Measurements from ENCODE around the gene ARHGAP26. TPM values are rescaled to one million over a fixed set of nuclear protein-coding genes. Genes with fewer than 3 reads are reported as not detected.

ARHGAP26 gene
- polyA plus RNA-seq, 1 donor (not counting 4 experiments of a cell fraction or from before 2014, with no cell fraction given): 3.9 TPM

DNA sequence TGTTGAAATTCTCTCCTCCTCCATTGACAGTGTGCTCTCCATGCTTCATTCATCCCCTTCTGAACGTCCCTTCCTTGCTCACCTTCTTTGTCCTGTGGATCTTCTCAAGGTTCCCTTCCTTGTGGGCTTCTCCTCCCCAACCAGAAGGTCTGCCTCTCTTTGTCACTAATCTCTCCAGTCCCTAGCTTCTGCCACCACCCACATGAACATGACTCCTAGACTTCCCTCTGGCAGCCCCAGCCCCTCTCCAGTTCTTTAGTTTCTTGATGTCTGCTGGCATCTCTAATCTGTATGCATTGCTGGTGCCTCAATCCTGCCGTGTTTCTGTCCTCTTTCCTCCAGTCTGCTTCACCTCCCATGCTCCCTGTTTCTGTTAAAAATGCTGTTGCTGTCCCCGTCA is 79.3 kb downstream of the ARHGAP26 start:
- no peaks in the 10 kb centered on the region for H3K9me1 ChIP-seq (ENCODE audit: control insufficient read depth, extremely low read depth, insufficient read depth, low read length)

DNA sequence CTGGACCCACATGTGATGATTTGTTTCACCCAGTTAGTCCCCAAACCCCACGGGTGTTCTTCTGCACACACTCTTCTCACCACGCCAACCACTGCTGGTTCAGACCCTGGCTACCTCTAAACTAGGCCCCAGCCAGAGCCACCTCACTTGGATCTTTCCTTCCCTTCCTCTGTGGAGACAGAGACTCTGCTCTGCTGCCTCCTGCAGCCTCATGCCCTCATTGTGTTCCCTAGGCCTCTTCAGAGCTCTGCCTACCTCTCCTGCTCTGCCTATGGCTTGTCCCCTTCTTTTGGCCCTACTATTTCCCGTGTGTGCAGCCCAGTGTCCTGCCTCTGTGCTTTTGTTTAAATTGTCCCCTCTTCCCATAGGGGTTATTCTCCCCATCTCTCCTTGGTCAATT is 79.7 kb downstream of the ARHGAP26 start:
- dilution Hi-C loops (cut with MboI; ENCODE audit: extremely low pct_ligation_motif_present, low sequenced_read_pairs): no loop called here

More for the DNA sequence above, 79.3 kb downstream of the ARHGAP26 start:
- no peak overlapping the region for H3K9ac ChIP-seq (ENCODE audit: control insufficient read depth, extremely low read depth, insufficient read depth, low read length)
- peaks cover 2% of the 10 kb centered on the region for H4K20me1 ChIP-seq (ENCODE audit: control insufficient read depth, extremely low read depth, insufficient read depth, low read length)
- H2AFZ ChIP-seq (ENCODE audit: control insufficient read depth, low read length): no peak overlapping the region
- H3K9me3 ChIP-seq (ENCODE audit: control insufficient read depth, low read depth, low read length): no peaks in the 10 kb centered on the region
- H3K4me2 ChIP-seq (ENCODE audit: control insufficient read depth, extremely low read depth, insufficient read depth, low read depth, low read length): no peak overlapping the region
- H3K36me3 ChIP-seq (ENCODE audit: control insufficient read depth in 2 of 2, extremely low read depth in 1 of 2, insufficient read depth in 2 of 2, low read length in 2 of 2): no peaks in the 10 kb centered on the region
- no peak overlapping the region for H3K4me3 ChIP-seq (ENCODE audit: control insufficient read depth in 2 of 3, extremely low read depth in 1 of 3, insufficient read depth in 2 of 3, low read depth in 1 of 3, low read length in 3 of 3)
- TF ChIP-seq EZH2 (IDR thresholded peaks at IDR 0.05; ENCODE audit: low read length): no peak
- TF ChIP-seq, protein P1, sequence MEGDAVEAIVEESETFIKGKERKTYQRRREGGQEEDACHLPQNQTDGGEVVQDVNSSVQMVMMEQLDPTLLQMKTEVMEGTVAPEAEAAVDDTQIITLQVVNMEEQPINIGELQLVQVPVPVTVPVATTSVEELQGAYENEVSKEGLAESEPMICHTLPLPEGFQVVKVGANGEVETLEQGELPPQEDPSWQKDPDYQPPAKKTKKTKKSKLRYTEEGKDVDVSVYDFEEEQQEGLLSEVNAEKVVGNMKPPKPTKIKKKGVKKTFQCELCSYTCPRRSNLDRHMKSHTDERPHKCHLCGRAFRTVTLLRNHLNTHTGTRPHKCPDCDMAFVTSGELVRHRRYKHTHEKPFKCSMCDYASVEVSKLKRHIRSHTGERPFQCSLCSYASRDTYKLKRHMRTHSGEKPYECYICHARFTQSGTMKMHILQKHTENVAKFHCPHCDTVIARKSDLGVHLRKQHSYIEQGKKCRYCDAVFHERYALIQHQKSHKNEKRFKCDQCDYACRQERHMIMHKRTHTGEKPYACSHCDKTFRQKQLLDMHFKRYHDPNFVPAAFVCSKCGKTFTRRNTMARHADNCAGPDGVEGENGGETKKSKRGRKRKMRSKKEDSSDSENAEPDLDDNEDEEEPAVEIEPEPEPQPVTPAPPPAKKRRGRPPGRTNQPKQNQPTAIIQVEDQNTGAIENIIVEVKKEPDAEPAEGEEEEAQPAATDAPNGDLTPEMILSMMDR (optimal IDR thresholded peaks at IDR 0.05 in 1 of 3, IDR thresholded peaks at IDR 0.05 in 1 of 3, conservative IDR thresholded peaks at IDR 0.05 in 1 of 3; ENCODE audit: extremely low read depth in 1 of 3, insufficient read depth in 2 of 3, low read length in 3 of 3): no peak
- H3K4me1 ChIP-seq (ENCODE audit: control insufficient read depth, extremely low read depth, insufficient read depth, low read length): no peaks in the 10 kb centered on the region
- H3K79me2 ChIP-seq (ENCODE audit: control insufficient read depth, insufficient read depth, low read length): no peaks in the 10 kb centered on the region
- DNase-seq (ENCODE audit: low read depth, low spot score) (no peak), FAIRE-seq (no peak)
- dilution Hi-C loops (cut with MboI; ENCODE audit: extremely low pct_ligation_motif_present, low sequenced_read_pairs): no loop called here
- no peaks in the 10 kb centered on the region for H3K27me3 ChIP-seq (ENCODE audit: control insufficient read depth, extremely low read depth, insufficient read depth, low read length)
- no peak overlapping the region for H3K27ac ChIP-seq (ENCODE audit: control insufficient read depth, insufficient read depth, low read length)

More for the DNA sequence above, 79.7 kb downstream of the ARHGAP26 start:
- no peak overlapping the region for H2AFZ ChIP-seq (ENCODE audit: control insufficient read depth, low read length)
- no peak for DNase-seq (ENCODE audit: low read depth, low spot score)
- no peaks in the 10 kb centered on the region for H3K79me2 ChIP-seq (ENCODE audit: control insufficient read depth, insufficient read depth, low read length)
- no peaks in the 10 kb centered on the region for H3K27me3 ChIP-seq (ENCODE audit: control insufficient read depth, extremely low read depth, insufficient read depth, low read length)
- H3K9ac ChIP-seq (ENCODE audit: control insufficient read depth, extremely low read depth, insufficient read depth, low read length): no peak overlapping the region
- FAIRE-seq: no peak
- peaks cover 2% of the 10 kb centered on the region for H4K20me1 ChIP-seq (ENCODE audit: control insufficient read depth, extremely low read depth, insufficient read depth, low read length)
- no peaks in the 10 kb centered on the region for H3K9me3 ChIP-seq (ENCODE audit: control insufficient read depth, low read depth, low read length)
- TF ChIP-seq, protein P1 (optimal IDR thresholded peaks at IDR 0.05 in 1 of 3, IDR thresholded peaks at IDR 0.05 in 1 of 3, conservative IDR thresholded peaks at IDR 0.05 in 1 of 3; ENCODE audit: extremely low read depth in 1 of 3, insufficient read depth in 2 of 3, low read length in 3 of 3): no peak
- no peak for TF ChIP-seq EZH2 (IDR thresholded peaks at IDR 0.05; ENCODE audit: low read length)
- no peak overlapping the region for H3K4me2 ChIP-seq (ENCODE audit: control insufficient read depth, extremely low read depth, insufficient read depth, low read depth, low read length)
- H3K4me3 ChIP-seq (ENCODE audit: control insufficient read depth in 2 of 3, extremely low read depth in 1 of 3, insufficient read depth in 2 of 3, low read depth in 1 of 3, low read length in 3 of 3): no peak overlapping the region
- H3K36me3 ChIP-seq (ENCODE audit: control insufficient read depth in 2 of 2, extremely low read depth in 1 of 2, insufficient read depth in 2 of 2, low read length in 2 of 2): no peaks in the 10 kb centered on the region
- H3K9me1 ChIP-seq (ENCODE audit: control insufficient read depth, extremely low read depth, insufficient read depth, low read length): no peaks in the 10 kb centered on the region
- no peak overlapping the region for H3K27ac ChIP-seq (ENCODE audit: control insufficient read depth, insufficient read depth, low read length)
- no peaks in the 10 kb centered on the region for H3K4me1 ChIP-seq (ENCODE audit: control insufficient read depth, extremely low read depth, insufficient read depth, low read length)

Measured in keratinocyte (primary cell).